ENCODE data around the gene CHST7. TPM values are rescaled to one million over a fixed set of nuclear protein-coding genes. Genes with fewer than 3 reads are reported as not detected.

Gene CHST7
- total RNA-seq, 1 experiment from 2014 or later = 6.1 TPM

GRCh38 chrX:46645614-46646013, 72.0 kb downstream of the CHST7 start:
- Histone ChIP-seq H3K27me3 (ENCODE audit: control insufficient read depth, insufficient read depth, low read length) (no peaks in the 10 kb centered on the region), H3K27ac (ENCODE audit: low read length) (no peak overlapping the region), H3K4me3 (ENCODE audit: low read depth in 2 of 2, low read length in 2 of 2) (no peak overlapping the region), H3K9me3 (ENCODE audit: control insufficient read depth, insufficient read depth, low read depth, low read length) (no peaks in the 10 kb centered on the region), H3K4me1 (ENCODE audit: control insufficient read depth, insufficient read depth, low read length) (no peaks in the 10 kb centered on the region), H3K36me3 (ENCODE audit: control insufficient read depth, insufficient read depth, low read length) (no peaks in the 10 kb centered on the region; the same call in none of the 2 replicates)
- BruUV-seq (replicated peaks) = no TSS peak
- TF ChIP-seq TCF7L2 (IDR thresholded peaks at IDR 0.05; ENCODE audit: low read depth, low read length) (no peak), REST (IDR thresholded peaks at IDR 0.05; ENCODE audit: insufficient read depth in 1 of 2, low read depth in 2 of 2, low read length in 1 of 2) (no peak), SIN3A (IDR thresholded peaks at IDR 0.05; ENCODE audit: borderline replicate concordance, insufficient read depth, low read depth, low read length) (no peak), CTCF (IDR thresholded peaks at IDR 0.05) (no peak), POLR2AphosphoS5 (IDR thresholded peaks at IDR 0.05; ENCODE audit: low read depth, low read length) (no peak)
- in situ Hi-C loops (cut with HindIII; ENCODE audit: low pct_unique_long_range_greater_than_20kb, low sequenced_read_pairs) = no loop called here
- ATAC-seq (no peak), DNase-seq (ENCODE audit: low read depth, low spot score) (no peak)
- intact Hi-C loops (cut with micrococcal nuclease; ENCODE audit: unreplicated experiment) = no loop called here
- ChIA-PET POLR2A (no interaction called here), CTCF (no interaction called here)

- ChIA-PET CTCF (no interaction called here), POLR2A (no interaction called here)
- DNase-seq (ENCODE audit: low read depth, low spot score) (no peak), ATAC-seq (no peak)
- no peak overlapping the region for H3K27ac ChIP-seq (ENCODE audit: low read length)
- H3K9me3 ChIP-seq (ENCODE audit: control insufficient read depth, insufficient read depth, low read depth, low read length) = no peaks in the 10 kb centered on the region
- in situ Hi-C loops (cut with HindIII; ENCODE audit: low pct_unique_long_range_greater_than_20kb, low sequenced_read_pairs) = no loop called here
- no peak for TF ChIP-seq CTCF (IDR thresholded peaks at IDR 0.05)
- TF ChIP-seq REST (IDR thresholded peaks at IDR 0.05; ENCODE audit: insufficient read depth in 1 of 2, low read depth in 2 of 2, low read length in 1 of 2) = no peak
- no peak for TF ChIP-seq SIN3A (IDR thresholded peaks at IDR 0.05; ENCODE audit: borderline replicate concordance, insufficient read depth, low read depth, low read length)
- no peak for TF ChIP-seq POLR2AphosphoS5 (IDR thresholded peaks at IDR 0.05; ENCODE audit: low read depth, low read length)
- TF ChIP-seq TCF7L2 (IDR thresholded peaks at IDR 0.05; ENCODE audit: low read depth, low read length) = no peak
- H3K4me3 ChIP-seq (ENCODE audit: low read depth in 2 of 2, low read length in 2 of 2) = no peak overlapping the region
- no peaks in the 10 kb centered on the region for H3K27me3 ChIP-seq (ENCODE audit: control insufficient read depth, insufficient read depth, low read length)
- intact Hi-C loops (cut with micrococcal nuclease; ENCODE audit: unreplicated experiment) = no loop called here
- no peaks in the 10 kb centered on the region for H3K4me1 ChIP-seq (ENCODE audit: control insufficient read depth, insufficient read depth, low read length)
- H3K36me3 ChIP-seq (ENCODE audit: control insufficient read depth, insufficient read depth, low read length) = no peaks in the 10 kb centered on the region; the same call in none of the 2 replicates
- BruUV-seq (replicated peaks) = no TSS peak
Observed at GRCh38 chrX:46647251-46647650, 73.7 kb downstream of the CHST7 start.

Other genes with a start within 250 kb of the CHST7 start
- gene ZNF674, start 28.3 kb upstream of the CHST7 start, total RNA-seq (2021; ENCODE audit: unreplicated experiment) = 7.2 TPM
- gene SLC9A7, start 185.4 kb downstream of the CHST7 start, total RNA-seq (2021; ENCODE audit: unreplicated experiment) = 80.4 TPM